GM21528 (cell line): Measurements from ENCODE around the gene CNTD1.

Experiments
- ATAC-seq: cut with Tn5 transposase; IDR thresholded peaks from one replicate; pipeline ENCODE4 v1.9.1; 2021; ENCODE audit warnings: mild to moderate bottlenecking, moderate library complexity; ENCODE audit not compliant: unreplicated experiment, low FRiP score

CNTD1 gene

GRCh38 chr17:42779304-42779935, 19.2 kb upstream of the CNTD1 start:
- ATAC-seq = no peak

DNA sequence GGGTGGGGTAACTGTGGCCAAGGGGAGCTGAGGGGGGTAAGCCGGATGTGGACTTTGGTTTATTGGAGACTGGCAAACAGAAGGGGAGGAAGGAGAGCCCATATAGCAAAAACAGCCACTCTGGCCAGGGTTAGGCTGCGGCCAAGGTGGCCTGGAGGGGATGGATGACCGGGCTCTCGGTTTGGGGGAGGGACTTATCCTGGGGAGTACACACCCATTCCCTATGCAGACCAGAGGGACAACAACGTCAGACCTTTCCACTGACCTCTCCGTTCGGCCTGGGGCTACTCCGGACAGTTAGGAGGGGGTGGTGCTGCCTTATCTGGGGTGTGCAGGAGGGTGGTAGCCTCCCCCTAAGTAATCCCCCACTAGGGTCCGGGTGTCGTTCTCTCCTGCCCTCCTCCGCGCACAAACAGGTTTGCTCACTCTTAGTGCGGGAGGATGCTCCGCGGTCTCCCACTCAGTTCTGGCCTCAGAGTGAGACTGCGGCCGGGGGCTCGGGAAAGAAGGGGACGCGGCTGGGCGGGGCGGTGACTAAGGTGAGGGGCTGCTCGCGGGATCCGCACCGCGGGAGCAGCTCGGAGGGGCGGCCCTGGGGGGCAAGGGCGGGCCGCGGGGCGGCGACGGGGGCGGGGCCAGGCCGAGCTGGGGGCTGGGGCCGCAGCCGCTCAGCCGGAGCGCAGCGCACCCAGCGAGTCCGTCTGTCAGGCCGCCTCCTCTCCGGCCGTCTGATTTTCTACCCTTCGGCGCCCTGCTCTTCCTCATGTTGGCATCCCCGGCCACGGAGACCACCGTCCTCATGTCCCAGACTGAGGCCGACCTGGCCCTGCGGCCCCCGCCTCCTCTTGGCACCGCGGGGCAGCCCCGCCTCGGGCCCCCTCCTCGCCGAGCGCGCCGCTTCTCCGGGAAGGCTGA, 18.5 kb upstream of the CNTD1 start, which contains the start of gene WNK4:
Gene WNK4, plus strand, starts transcription at position 675 of the 915 bp plus-strand sequence. Its CDS starts 89 bp downstream, at position 764.
- no peak for ATAC-seq

DNA sequence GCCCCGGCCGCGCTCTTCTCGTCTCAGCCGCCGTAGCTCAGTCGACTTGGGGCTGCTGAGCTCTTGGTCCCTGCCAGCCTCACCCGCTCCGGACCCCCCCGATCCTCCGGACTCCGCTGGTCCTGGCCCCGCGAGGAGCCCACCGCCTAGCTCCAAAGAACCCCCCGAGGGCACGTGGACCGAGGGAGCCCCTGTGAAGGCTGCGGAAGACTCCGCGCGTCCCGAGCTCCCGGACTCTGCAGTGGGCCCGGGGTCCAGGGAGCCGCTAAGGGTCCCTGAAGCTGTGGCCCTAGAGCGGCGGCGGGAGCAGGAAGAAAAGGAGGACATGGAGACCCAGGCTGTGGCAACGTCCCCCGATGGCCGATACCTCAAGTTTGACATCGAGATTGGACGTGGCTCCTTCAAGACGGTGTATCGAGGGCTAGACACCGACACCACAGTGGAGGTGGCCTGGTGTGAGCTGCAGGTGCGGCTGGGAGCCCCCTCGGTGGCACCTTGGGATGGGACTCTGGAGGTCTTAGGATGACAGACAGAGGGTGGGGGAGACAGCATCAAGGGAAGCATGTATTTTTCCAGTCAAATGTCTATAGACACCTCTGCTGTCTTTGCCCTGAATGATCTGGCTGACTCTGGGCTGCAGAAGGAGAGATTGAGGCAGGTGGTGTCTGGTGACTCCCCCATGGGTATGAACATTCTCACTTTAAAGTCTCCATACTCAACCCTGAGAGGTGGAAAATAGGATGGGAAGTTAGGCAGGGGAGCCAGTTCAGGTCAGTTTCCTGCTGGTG, 17.6 kb upstream of the CNTD1 start:
- ATAC-seq = no peak

GRCh38 chr17:42781639-42782165, 17.0 kb upstream of the CNTD1 start:
- ATAC-seq = no peak

DNA sequence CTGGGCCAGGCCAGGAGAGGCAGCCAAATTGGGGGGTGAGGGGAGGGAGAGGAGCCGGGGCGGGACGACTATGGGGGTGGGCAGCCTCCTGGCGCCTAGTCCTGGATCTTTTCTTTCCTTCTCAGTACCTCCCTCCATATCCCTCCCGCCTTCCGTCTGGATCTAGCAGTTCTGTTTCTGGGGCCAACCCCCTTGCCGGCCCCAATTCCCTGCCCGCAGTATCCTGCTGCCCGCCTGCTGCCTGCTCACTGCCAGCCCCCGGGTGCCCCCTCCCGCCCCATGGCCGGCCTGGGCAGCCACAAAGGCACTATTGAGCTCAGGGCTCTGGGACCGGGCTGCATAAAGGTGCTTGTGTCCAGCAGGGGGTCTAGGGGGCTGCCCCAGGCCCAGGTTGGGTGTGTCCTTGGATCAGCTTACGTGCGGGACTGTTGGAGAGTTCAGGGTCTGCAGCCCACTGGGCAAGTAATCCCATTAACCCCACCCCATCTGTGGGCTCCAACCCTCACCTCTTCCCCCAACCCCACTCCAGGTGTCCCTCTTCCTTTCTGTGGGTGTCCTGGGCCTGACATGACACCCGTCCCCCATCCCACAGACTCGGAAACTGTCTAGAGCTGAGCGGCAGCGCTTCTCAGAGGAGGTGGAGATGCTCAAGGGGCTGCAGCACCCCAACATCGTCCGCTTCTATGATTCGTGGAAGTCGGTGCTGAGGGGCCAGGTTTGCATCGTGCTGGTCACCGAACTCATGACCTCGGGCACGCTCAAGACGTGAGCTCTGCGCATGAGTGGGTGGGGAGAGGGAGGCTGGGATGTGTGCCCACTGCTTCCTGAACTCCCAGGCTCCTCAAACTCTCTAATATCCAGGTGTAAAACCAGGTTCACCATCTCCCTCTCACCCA, 16.2 kb upstream of the CNTD1 start:
- ATAC-seq = no peak

GRCh38 chr17:42783062-42783790, 15.4 kb upstream of the CNTD1 start:
- ATAC-seq = no peak

GRCh38 chr17:42783791-42784138, 14.9 kb upstream of the CNTD1 start:
- ATAC-seq = no peak

DNA sequence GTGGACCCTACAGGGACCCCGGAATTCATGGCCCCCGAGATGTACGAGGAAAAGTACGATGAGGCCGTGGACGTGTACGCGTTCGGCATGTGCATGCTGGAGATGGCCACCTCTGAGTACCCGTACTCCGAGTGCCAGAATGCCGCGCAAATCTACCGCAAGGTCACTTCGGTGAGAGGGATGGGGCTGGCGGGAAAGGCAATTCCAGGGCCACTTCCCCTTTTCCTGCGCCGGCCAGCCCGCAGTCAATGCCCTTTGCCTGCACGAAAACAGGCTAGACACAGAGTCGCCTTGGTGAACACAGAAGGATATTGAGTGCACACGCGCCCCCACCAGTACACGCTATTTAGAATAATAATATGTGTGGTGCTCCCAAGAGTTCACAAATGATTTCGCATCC, 14.3 kb upstream of the CNTD1 start:
- no peak for ATAC-seq

GRCh38 chr17:42784811-42785592, 13.7 kb upstream of the CNTD1 start:
- ATAC-seq = no peak

DNA sequence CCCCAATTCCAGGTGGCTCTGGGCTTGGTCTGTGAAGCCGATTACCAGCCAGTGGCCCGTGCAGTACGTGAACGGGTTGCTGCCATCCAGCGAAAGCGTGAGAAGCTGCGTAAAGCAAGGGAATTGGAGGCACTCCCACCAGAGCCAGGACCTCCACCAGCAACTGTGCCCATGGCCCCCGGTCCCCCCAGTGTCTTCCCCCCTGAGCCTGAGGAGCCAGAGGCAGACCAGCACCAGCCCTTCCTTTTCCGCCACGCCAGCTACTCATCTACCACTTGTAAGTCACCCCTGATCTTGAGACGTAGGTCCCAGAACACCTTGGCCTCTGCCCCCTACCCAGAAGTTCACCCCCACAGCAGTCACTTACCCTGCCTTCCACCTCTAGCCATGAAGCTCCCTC, 11.4 kb upstream of the CNTD1 start:
- ATAC-seq = no peak

DNA sequence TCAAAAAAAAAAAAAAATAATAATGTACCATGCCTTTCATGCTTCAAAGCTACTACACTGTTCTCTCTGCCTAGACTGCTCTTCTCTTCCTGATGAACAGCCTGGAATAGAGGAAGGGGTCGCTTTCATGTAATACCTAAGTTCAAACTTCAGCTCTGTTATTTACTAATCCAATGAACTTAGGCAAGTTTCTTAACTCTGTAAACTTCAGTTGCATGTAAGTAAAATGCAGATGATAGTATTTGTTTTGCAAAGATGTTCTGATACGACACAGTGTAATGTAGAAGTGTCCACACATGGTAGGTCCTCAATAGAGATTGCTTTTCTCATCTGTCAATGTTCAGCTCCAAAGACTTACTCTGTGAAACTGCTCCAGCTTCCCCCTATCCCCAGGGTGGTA, 6.7 kb upstream of the CNTD1 start:
- ATAC-seq = no peak

GRCh38 chr17:42792545-42792944, 6.1 kb upstream of the CNTD1 start:
- no peak for ATAC-seq

DNA sequence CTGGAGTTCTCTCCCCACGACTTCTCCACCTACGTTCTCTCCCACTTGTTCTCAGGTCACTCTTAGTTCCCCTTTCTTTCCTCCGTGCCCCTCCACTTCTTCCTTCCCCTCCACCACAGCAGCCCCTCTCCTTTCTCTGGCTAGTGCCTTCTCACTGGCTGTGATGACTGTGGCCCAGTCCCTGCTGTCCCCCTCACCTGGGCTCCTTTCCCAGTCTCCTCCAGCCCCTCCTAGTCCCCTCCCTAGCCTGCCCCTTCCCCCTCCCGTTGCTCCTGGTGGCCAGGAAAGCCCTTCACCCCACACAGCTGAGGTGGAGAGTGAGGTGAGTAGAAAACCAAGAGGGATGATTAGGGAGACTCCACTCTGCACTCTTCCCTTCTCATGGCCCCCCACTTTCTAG, 3.6 kb upstream of the CNTD1 start:
- ATAC-seq = no peak

DNA sequence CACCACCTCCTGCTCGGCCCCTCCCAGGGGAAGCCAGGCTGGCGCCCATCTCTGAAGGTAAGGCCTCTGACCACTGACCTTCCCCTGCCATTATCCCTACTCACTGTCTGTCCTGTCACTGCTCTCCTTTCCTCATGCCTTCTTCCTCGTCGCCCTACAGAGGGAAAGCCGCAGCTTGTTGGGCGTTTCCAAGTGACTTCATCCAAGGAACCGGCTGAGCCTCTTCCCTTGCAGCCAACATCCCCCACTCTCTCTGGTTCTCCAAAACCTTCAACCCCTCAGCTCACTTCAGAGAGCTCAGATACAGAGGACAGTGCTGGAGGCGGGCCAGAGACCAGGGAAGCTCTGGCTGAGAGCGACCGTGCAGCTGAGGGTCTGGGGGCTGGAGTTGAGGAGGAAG, 3.2 kb upstream of the CNTD1 start:
- ATAC-seq = no peak

GRCh38 chr17:42796066-42796758, 2.4 kb upstream of the CNTD1 start:
- no peak for ATAC-seq

GRCh38 chr17:42797067-42798007, 1.3 kb upstream of the CNTD1 start:
- no peak for ATAC-seq

DNA sequence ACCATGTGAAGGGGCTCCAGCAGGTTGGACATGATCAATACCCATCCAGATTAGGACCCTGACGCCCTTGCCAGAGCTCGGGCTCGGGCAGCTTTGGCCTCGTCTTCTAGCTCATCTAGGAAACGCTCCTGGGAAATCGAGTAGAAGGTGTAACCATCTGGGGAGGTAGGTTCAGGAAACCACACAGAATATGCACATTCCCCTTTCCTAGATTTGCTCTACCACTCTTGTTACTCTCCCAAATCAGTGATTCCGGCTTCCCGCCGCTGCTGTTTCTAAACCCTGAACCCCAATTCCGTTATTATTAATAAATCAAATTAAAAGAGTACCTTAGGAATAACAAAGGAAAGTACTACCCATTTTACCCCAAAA, 664 bp upstream of the CNTD1 start:
- ATAC-seq = no peak
